ENCODE results near the gene SCFD2. TPM values are rescaled to one million over a fixed set of nuclear protein-coding genes. Genes with fewer than 3 reads are reported as not detected.

The SCFD2 gene
- total and polyA plus RNA-seq, 4 donors: 4.3 to 28.8 (median 7.4) TPM

DNA sequence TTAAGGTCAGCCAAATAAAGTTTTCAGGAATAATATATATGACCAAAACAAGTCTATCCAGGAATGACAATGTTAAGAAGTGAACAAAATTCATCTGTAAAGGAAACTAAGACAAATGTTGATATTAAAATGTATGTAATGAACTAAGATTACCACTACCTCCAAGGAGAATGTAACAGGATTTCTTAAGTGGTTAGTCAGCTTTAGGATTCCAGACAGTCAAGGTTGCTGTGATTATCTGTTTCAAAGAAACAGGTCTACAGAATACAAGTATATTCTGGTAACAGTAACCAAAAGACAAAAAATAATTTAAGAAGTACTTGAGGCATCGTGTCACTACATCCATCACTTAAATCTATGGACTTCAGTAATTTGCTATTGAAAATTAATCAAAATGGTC is 172.8 kb downstream of the SCFD2 start (continued):
- TF ChIP-seq, protein P1, sequence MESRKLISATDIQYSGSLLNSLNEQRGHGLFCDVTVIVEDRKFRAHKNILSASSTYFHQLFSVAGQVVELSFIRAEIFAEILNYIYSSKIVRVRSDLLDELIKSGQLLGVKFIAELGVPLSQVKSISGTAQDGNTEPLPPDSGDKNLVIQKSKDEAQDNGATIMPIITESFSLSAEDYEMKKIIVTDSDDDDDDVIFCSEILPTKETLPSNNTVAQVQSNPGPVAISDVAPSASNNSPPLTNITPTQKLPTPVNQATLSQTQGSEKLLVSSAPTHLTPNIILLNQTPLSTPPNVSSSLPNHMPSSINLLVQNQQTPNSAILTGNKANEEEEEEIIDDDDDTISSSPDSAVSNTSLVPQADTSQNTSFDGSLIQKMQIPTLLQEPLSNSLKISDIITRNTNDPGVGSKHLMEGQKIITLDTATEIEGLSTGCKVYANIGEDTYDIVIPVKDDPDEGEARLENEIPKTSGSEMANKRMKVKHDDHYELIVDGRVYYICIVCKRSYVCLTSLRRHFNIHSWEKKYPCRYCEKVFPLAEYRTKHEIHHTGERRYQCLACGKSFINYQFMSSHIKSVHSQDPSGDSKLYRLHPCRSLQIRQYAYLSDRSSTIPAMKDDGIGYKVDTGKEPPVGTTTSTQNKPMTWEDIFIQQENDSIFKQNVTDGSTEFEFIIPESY (IDR thresholded peaks at IDR 0.05): no peak
- TF ChIP-seq, protein P2, sequence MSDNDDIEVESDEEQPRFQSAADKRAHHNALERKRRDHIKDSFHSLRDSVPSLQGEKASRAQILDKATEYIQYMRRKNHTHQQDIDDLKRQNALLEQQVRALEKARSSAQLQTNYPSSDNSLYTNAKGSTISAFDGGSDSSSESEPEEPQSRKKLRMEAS (IDR thresholded peaks at IDR 0.05): no peak
- TF ChIP-seq RXRA (IDR thresholded peaks at IDR 0.05) (no peak), NR2F2 (IDR thresholded peaks at IDR 0.05) (no peak), FOXA2 (IDR thresholded peaks at IDR 0.05) (no peak)

DNA sequence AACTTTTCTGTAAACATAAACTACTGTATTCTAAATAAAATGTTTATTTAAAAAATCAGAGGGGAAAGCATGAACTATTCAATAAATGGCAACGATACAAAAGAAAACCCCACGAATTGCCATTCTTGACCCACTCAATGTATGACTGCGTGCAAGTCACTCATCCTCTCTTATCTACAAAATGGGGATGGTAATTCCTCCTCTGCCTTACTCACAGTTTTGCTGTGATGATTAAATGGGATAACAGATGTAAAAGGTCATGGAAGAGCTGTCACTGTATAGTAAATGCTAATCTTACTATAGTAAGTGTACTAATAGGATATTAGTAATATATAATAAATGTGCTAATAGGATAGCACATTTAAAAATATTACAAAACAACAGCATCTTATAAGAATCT is 173.4 kb downstream of the SCFD2 start:
- no peak for TF ChIP-seq NR2F2 (IDR thresholded peaks at IDR 0.05)
- no peak for TF ChIP-seq GABPA (IDR thresholded peaks at IDR 0.05 in 1 of 2, conservative IDR thresholded peaks at IDR 0.05 in 1 of 2)
- Histone ChIP-seq H3K27ac (ENCODE audit: low read depth in 1 of 2, low read length in 2 of 2) (no peak overlapping the region), H3K27me3 (ENCODE audit: control insufficient read depth in 4 of 4, insufficient read depth in 4 of 4, low read length in 3 of 4) (no peaks in the 10 kb centered on the region), H3K4me3 (ENCODE audit: low read depth in 1 of 3, low read length in 3 of 3) (no peak overlapping the region), H3K9me3 (ENCODE audit: control insufficient read depth in 4 of 4, low read length in 3 of 4) (no peaks in the 10 kb centered on the region), H3K9ac (ENCODE audit: low read depth in 1 of 2, low read length in 2 of 2) (no peak overlapping the region), H3K36me3 (ENCODE audit: control insufficient read depth in 4 of 4, insufficient read depth in 3 of 4, low read depth in 1 of 4, low read length in 3 of 4) (no peaks in the 10 kb centered on the region), H3K4me1 (ENCODE audit: control insufficient read depth in 4 of 4, insufficient read depth in 4 of 4, low read length in 3 of 4) (peaks cover 0 to 13% (median 10%) of the 10 kb centered on the region in 4 donors)
- 93% methylated on average over 3 of the region's 3 CpGs for WGBS
- no peak for DNase-seq (ENCODE audit: low spot score)

DNA sequence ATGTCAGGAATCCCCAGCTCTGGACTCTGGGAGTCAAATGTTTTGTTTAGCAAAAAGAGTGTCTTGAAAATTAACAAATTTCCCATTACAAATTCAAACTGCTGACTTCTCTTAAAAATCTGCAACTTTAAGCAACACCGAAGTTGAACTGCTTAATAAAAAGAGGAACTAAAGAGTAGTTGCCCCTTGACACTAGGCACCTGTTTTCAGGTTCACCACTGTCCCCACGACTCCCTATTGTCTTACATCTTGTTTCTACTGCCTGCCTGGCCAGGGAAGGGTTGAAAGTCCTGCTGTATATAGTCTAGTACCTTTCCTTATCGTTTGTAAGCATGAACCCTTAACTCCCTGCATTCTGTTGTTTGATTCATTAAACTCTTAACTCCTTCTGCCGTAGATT is 173.9 kb downstream of the SCFD2 start:
- no peak for DNase-seq (ENCODE audit: low spot score)
- Histone ChIP-seq H3K4me3 (ENCODE audit: low read depth in 1 of 3, low read length in 3 of 3) (no peak overlapping the region), H3K36me3 (ENCODE audit: control insufficient read depth in 4 of 4, insufficient read depth in 3 of 4, low read depth in 1 of 4, low read length in 3 of 4) (no peaks in the 10 kb centered on the region), H3K27me3 (ENCODE audit: control insufficient read depth in 4 of 4, insufficient read depth in 4 of 4, low read length in 3 of 4) (no peaks in the 10 kb centered on the region), H3K27ac (ENCODE audit: low read depth in 1 of 2, low read length in 2 of 2) (no peak overlapping the region), H3K9ac (ENCODE audit: low read depth in 1 of 2, low read length in 2 of 2) (no peak overlapping the region), H3K9me3 (ENCODE audit: control insufficient read depth in 4 of 4, low read length in 3 of 4) (no peaks in the 10 kb centered on the region), H3K4me1 (ENCODE audit: control insufficient read depth in 4 of 4, insufficient read depth in 4 of 4, low read length in 3 of 4) (peaks cover 0 to 18% (median 15%) of the 10 kb centered on the region in 4 donors)
- WGBS: 79% methylated on average over 4 of the region's 4 CpGs
- no peak for TF ChIP-seq HNF4G (IDR thresholded peaks at IDR 0.05)
- TF ChIP-seq, protein P3, sequence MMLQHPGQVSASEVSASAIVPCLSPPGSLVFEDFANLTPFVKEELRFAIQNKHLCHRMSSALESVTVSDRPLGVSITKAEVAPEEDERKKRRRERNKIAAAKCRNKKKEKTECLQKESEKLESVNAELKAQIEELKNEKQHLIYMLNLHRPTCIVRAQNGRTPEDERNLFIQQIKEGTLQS (IDR thresholded peaks at IDR 0.05): no peak
- TF ChIP-seq, protein P4, sequence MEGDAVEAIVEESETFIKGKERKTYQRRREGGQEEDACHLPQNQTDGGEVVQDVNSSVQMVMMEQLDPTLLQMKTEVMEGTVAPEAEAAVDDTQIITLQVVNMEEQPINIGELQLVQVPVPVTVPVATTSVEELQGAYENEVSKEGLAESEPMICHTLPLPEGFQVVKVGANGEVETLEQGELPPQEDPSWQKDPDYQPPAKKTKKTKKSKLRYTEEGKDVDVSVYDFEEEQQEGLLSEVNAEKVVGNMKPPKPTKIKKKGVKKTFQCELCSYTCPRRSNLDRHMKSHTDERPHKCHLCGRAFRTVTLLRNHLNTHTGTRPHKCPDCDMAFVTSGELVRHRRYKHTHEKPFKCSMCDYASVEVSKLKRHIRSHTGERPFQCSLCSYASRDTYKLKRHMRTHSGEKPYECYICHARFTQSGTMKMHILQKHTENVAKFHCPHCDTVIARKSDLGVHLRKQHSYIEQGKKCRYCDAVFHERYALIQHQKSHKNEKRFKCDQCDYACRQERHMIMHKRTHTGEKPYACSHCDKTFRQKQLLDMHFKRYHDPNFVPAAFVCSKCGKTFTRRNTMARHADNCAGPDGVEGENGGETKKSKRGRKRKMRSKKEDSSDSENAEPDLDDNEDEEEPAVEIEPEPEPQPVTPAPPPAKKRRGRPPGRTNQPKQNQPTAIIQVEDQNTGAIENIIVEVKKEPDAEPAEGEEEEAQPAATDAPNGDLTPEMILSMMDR (IDR thresholded peaks at IDR 0.05; ENCODE audit: low read depth, low read length, missing input control): no peak
- TF ChIP-seq FOXA1 (IDR thresholded peaks at IDR 0.05): no peak
- TF ChIP-seq YY1 (IDR thresholded peaks at IDR 0.05): no peak
- no peak for TF ChIP-seq SP1 (IDR thresholded peaks at IDR 0.05)
- TF ChIP-seq, protein P1 (IDR thresholded peaks at IDR 0.05): no peak
- TF ChIP-seq GABPA (IDR thresholded peaks at IDR 0.05 in 1 of 2, conservative IDR thresholded peaks at IDR 0.05 in 1 of 2): no peak
- TF ChIP-seq EGR1 (IDR thresholded peaks at IDR 0.05; ENCODE audit: low read depth in 2 of 2): no peak
- TF ChIP-seq RAD21 (IDR thresholded peaks at IDR 0.05): no peak
- TF ChIP-seq, protein P2 (IDR thresholded peaks at IDR 0.05): no peak
- no peak for TF ChIP-seq NR2F2 (IDR thresholded peaks at IDR 0.05)
- TF ChIP-seq RXRA (IDR thresholded peaks at IDR 0.05): no peak
- no peak for TF ChIP-seq HNF4A (conservative IDR thresholded peaks at IDR 0.05)
- TF ChIP-seq JUND (IDR thresholded peaks at IDR 0.05): no peak
- TF ChIP-seq TAF1 (conservative IDR thresholded peaks at IDR 0.05): no peak
